ENCODE measurements around the gene DLGAP1. TPM values are rescaled to one million over a fixed set of nuclear protein-coding genes. Genes with fewer than 3 reads are reported as not detected.

The DLGAP1 gene
- total RNA-seq, 1 experiment from 2014 or later, result 23.0 TPM

DNA sequence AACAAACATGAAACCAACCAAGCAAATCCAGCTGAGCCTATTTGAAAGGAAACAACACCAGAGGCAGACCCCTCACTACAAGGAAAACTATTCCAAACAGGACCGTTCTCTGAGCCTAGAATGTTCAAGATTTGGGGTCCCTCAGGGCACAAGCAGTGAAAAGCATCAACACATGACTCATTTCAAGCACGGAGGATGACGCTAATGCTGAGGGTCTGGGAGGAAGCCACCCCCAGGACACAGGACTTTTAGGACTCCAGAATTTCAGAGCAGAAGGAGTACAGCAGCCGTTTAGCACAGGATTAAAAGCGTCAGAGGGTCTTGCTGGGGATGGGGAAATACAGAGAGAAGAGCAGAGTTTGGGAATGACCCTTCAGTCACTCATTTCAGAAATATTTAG lies 168.9 kb downstream of the DLGAP1 start:
- Mint-ChIP-seq H3K4me1 (peaks cover 22% of the 10 kb centered on the region), H3K27ac (no peak overlapping the region), H3K4me3 (no peak overlapping the region), H3K9me3 (peaks cover 3% of the 10 kb centered on the region; the same call in 1 of the 2 replicates), H3K27me3 (ENCODE audit: low read depth) (no peaks in the 10 kb centered on the region), H3K36me3 (peaks cover 3% of the 10 kb centered on the region)
- no peak for TF ChIP-seq ZBTB21 (CRISPR knock-in tag; IDR thresholded peaks at IDR 0.05; ENCODE audit: borderline replicate concordance)
- TF ChIP-seq JUN (CRISPR knock-in tag; IDR thresholded peaks at IDR 0.05), result no peak
- TF ChIP-seq SMAD4 (CRISPR knock-in tag; IDR thresholded peaks at IDR 0.05), result no peak
- TF ChIP-seq, protein P1, sequence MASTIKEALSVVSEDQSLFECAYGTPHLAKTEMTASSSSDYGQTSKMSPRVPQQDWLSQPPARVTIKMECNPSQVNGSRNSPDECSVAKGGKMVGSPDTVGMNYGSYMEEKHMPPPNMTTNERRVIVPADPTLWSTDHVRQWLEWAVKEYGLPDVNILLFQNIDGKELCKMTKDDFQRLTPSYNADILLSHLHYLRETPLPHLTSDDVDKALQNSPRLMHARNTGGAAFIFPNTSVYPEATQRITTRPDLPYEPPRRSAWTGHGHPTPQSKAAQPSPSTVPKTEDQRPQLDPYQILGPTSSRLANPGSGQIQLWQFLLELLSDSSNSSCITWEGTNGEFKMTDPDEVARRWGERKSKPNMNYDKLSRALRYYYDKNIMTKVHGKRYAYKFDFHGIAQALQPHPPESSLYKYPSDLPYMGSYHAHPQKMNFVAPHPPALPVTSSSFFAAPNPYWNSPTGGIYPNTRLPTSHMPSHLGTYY (CRISPR knock-in tag; IDR thresholded peaks at IDR 0.05), result no peak
- TF ChIP-seq JAZF1 (CRISPR knock-in tag; IDR thresholded peaks at IDR 0.05), result no peak
- TF ChIP-seq, protein P2, sequence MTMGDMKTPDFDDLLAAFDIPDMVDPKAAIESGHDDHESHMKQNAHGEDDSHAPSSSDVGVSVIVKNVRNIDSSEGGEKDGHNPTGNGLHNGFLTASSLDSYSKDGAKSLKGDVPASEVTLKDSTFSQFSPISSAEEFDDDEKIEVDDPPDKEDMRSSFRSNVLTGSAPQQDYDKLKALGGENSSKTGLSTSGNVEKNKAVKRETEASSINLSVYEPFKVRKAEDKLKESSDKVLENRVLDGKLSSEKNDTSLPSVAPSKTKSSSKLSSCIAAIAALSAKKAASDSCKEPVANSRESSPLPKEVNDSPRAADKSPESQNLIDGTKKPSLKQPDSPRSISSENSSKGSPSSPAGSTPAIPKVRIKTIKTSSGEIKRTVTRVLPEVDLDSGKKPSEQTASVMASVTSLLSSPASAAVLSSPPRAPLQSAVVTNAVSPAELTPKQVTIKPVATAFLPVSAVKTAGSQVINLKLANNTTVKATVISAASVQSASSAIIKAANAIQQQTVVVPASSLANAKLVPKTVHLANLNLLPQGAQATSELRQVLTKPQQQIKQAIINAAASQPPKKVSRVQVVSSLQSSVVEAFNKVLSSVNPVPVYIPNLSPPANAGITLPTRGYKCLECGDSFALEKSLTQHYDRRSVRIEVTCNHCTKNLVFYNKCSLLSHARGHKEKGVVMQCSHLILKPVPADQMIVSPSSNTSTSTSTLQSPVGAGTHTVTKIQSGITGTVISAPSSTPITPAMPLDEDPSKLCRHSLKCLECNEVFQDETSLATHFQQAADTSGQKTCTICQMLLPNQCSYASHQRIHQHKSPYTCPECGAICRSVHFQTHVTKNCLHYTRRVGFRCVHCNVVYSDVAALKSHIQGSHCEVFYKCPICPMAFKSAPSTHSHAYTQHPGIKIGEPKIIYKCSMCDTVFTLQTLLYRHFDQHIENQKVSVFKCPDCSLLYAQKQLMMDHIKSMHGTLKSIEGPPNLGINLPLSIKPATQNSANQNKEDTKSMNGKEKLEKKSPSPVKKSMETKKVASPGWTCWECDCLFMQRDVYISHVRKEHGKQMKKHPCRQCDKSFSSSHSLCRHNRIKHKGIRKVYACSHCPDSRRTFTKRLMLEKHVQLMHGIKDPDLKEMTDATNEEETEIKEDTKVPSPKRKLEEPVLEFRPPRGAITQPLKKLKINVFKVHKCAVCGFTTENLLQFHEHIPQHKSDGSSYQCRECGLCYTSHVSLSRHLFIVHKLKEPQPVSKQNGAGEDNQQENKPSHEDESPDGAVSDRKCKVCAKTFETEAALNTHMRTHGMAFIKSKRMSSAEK (CRISPR knock-in tag; IDR thresholded peaks at IDR 0.05; ENCODE audit: borderline replicate concordance), result no peak
- TF ChIP-seq ZMAT4 (CRISPR knock-in tag; IDR thresholded peaks at IDR 0.05), result no peak
- TF ChIP-seq, protein P3, sequence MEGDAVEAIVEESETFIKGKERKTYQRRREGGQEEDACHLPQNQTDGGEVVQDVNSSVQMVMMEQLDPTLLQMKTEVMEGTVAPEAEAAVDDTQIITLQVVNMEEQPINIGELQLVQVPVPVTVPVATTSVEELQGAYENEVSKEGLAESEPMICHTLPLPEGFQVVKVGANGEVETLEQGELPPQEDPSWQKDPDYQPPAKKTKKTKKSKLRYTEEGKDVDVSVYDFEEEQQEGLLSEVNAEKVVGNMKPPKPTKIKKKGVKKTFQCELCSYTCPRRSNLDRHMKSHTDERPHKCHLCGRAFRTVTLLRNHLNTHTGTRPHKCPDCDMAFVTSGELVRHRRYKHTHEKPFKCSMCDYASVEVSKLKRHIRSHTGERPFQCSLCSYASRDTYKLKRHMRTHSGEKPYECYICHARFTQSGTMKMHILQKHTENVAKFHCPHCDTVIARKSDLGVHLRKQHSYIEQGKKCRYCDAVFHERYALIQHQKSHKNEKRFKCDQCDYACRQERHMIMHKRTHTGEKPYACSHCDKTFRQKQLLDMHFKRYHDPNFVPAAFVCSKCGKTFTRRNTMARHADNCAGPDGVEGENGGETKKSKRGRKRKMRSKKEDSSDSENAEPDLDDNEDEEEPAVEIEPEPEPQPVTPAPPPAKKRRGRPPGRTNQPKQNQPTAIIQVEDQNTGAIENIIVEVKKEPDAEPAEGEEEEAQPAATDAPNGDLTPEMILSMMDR (IDR thresholded peaks at IDR 0.05), result no peak
- TF ChIP-seq, protein P4, sequence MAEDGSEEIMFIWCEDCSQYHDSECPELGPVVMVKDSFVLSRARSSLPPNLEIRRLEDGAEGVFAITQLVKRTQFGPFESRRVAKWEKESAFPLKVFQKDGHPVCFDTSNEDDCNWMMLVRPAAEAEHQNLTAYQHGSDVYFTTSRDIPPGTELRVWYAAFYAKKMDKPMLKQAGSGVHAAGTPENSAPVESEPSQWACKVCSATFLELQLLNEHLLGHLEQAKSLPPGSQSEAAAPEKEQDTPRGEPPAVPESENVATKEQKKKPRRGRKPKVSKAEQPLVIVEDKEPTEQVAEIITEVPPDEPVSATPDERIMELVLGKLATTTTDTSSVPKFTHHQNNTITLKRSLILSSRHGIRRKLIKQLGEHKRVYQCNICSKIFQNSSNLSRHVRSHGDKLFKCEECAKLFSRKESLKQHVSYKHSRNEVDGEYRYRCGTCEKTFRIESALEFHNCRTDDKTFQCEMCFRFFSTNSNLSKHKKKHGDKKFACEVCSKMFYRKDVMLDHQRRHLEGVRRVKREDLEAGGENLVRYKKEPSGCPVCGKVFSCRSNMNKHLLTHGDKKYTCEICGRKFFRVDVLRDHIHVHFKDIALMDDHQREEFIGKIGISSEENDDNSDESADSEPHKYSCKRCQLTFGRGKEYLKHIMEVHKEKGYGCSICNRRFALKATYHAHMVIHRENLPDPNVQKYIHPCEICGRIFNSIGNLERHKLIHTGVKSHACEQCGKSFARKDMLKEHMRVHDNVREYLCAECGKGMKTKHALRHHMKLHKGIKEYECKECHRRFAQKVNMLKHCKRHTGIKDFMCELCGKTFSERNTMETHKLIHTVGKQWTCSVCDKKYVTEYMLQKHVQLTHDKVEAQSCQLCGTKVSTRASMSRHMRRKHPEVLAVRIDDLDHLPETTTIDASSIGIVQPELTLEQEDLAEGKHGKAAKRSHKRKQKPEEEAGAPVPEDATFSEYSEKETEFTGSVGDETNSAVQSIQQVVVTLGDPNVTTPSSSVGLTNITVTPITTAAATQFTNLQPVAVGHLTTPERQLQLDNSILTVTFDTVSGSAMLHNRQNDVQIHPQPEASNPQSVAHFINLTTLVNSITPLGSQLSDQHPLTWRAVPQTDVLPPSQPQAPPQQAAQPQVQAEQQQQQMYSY (CRISPR knock-in tag; IDR thresholded peaks at IDR 0.05), result no peak
- TF ChIP-seq IRF2 (CRISPR knock-in tag; IDR thresholded peaks at IDR 0.05; ENCODE audit: borderline replicate concordance, low read depth), result no peak
- no peak for TF ChIP-seq GTF2I (CRISPR knock-in tag; conservative IDR thresholded peaks at IDR 0.05)
- POLR2A ChIA-PET, result interaction anchor here (0.7 kb wide), 1 partner anchor 8 kb away, joined by 3 read pairs; no protein-coding TSS in a partner anchor
- CTCF ChIA-PET, result interaction anchor here (1.2 kb wide), 1 partner anchor 180 kb away, joined by 3 read pairs; no protein-coding TSS in a partner anchor
- ATAC-seq, result no peak
- no peak for DNase-seq (ENCODE audit: low spot score)

DNA sequence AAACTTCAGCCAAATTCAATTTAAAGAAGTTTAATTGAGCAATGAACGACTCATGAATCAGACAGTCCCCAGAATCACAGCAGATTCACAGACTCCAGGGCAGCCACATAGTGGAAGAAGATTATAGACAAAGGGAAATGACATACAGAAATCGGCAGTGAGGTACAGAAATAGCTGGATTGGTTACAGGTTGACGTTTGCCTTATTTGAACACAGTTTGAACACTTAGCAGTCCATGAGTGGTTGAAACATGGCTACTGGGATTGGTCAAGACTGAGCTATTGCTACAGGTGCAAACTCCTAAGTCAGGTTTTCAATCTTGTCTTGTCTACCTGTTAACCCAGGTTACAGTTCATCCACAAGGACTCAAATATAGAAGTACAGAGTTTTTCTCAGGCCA lies 169.6 kb downstream of the DLGAP1 start:
- DNase-seq (ENCODE audit: low spot score), result no peak
- no peak for ATAC-seq
- ChIA-PET POLR2A (interaction anchor here (0.7 kb wide), 1 partner anchor 9 kb away, joined by 3 read pairs; no protein-coding TSS in a partner anchor), CTCF (interaction anchor here (0.6 to 1.4 kb wide), 3 partner anchors 104 to 962 kb away, joined by 3 to 4 read pairs (median 3); no protein-coding TSS in a partner anchor)
- Mint-ChIP-seq H3K36me3 (peaks cover 3% of the 10 kb centered on the region), H3K27me3 (ENCODE audit: low read depth) (no peaks in the 10 kb centered on the region), H3K4me1 (peaks cover 22% of the 10 kb centered on the region), H3K9me3 (peaks cover 3% of the 10 kb centered on the region; the same call in 1 of the 2 replicates), H3K4me3 (no peak overlapping the region), H3K27ac (no peak overlapping the region)
- TF ChIP-seq IRF2 (CRISPR knock-in tag; IDR thresholded peaks at IDR 0.05; ENCODE audit: borderline replicate concordance, low read depth) (no peak), NFE2L1 (CRISPR knock-in tag; IDR thresholded peaks at IDR 0.05) (no peak), SMAD4 (CRISPR knock-in tag; IDR thresholded peaks at IDR 0.05) (no peak), FOXK1 (CRISPR knock-in tag; IDR thresholded peaks at IDR 0.05) (no peak), GTF2I (CRISPR knock-in tag; conservative IDR thresholded peaks at IDR 0.05) (no peak), MYBL2 (CRISPR knock-in tag; IDR thresholded peaks at IDR 0.05) (no peak), ZMAT4 (CRISPR knock-in tag; IDR thresholded peaks at IDR 0.05) (no peak), CREM (CRISPR knock-in tag; IDR thresholded peaks at IDR 0.05) (no peak), ZNF121 (CRISPR knock-in tag; IDR thresholded peaks at IDR 0.05) (no peak), NR1H2 (CRISPR knock-in tag; IDR thresholded peaks at IDR 0.05) (no peak)
- TF ChIP-seq, protein P5, sequence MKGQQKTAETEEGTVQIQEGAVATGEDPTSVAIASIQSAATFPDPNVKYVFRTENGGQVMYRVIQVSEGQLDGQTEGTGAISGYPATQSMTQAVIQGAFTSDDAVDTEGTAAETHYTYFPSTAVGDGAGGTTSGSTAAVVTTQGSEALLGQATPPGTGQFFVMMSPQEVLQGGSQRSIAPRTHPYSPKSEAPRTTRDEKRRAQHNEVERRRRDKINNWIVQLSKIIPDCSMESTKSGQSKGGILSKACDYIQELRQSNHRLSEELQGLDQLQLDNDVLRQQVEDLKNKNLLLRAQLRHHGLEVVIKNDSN (CRISPR knock-in tag; IDR thresholded peaks at IDR 0.05), result no peak
- TF ChIP-seq, protein P6, sequence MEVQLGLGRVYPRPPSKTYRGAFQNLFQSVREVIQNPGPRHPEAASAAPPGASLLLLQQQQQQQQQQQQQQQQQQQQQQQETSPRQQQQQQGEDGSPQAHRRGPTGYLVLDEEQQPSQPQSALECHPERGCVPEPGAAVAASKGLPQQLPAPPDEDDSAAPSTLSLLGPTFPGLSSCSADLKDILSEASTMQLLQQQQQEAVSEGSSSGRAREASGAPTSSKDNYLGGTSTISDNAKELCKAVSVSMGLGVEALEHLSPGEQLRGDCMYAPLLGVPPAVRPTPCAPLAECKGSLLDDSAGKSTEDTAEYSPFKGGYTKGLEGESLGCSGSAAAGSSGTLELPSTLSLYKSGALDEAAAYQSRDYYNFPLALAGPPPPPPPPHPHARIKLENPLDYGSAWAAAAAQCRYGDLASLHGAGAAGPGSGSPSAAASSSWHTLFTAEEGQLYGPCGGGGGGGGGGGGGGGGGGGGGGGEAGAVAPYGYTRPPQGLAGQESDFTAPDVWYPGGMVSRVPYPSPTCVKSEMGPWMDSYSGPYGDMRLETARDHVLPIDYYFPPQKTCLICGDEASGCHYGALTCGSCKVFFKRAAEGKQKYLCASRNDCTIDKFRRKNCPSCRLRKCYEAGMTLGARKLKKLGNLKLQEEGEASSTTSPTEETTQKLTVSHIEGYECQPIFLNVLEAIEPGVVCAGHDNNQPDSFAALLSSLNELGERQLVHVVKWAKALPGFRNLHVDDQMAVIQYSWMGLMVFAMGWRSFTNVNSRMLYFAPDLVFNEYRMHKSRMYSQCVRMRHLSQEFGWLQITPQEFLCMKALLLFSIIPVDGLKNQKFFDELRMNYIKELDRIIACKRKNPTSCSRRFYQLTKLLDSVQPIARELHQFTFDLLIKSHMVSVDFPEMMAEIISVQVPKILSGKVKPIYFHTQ (CRISPR knock-in tag; IDR thresholded peaks at IDR 0.05), result no peak

Data from WTC11 (cell line).